Uterus (tissue), 4 donors: ENCODE measurements around the gene SORL1. TPM values are rescaled to one million over a fixed set of nuclear protein-coding genes. Genes with fewer than 3 reads are reported as not detected.
A peak's percentile ranks its signal among the peaks of the same experiment; 100 is the strongest.

ENCODE experiments used
- DNase-seq, 2 donors: peaks; one replicate each; pipeline ENCODE4 v3.0.0-alpha.2; 2019 to 2020
- H3K27ac ChIP-seq, 2 donors: fragments of 200-600 bp; sonication (generic); 1 replicate in 1 of 2; 2 replicates in 1 of 2; pipeline ENCODE4 v1.5.1; 2016 to 2018
- H3K27me3 ChIP-seq, 2 donors: fragments of 200-600 bp; sonication (generic); one replicate each; pipeline ENCODE4 v1.5.1; 2018 to 2019; ENCODE audit warnings: control low read depth in 1 of 2
- H3K36me3 ChIP-seq, 2 donors: fragments of 200-600 bp; sonication (generic); one replicate each; pipeline ENCODE4 v1.5.1; 2019; ENCODE audit warnings: control low read depth in 1 of 2
- H3K4me1 ChIP-seq, 2 donors: fragments of 200-600 bp; sonication (generic); one replicate each; pipeline ENCODE4 v1.5.1; 2018 to 2019; ENCODE audit warnings: control low read depth in 1 of 2
- H3K4me3 ChIP-seq, 2 donors: fragments of 200-600 bp; sonication (generic); 1 replicate in 1 of 2; 2 replicates in 1 of 2; pipeline ENCODE4 v1.5.1; 2018 to 2019; ENCODE audit warnings: mild to moderate bottlenecking in 1 of 2
- H3K9me3 ChIP-seq, 2 donors: fragments of 200-600 bp; sonication (generic); one replicate each; pipeline ENCODE4 v1.5.1; 2019; ENCODE audit warnings: control low read depth in 1 of 2
- CTCF ChIP-seq, 4 experiments: fragments of 200-600 bp in 2 of 4; fragments of 450-650 bp in 2 of 4; sonication (generic) in 2 of 4; IDR thresholded peaks; one replicate each; pipeline ENCODE4 v1.5.1; 2016 to 2019; ENCODE audit warnings: antibody characterized with exemption in 4 of 4, mild to moderate bottlenecking in 2 of 4, moderate library complexity in 1 of 4
- POLR2A ChIP-seq, 2 donors: fragments of 450-650 bp; IDR thresholded peaks; one replicate each; pipeline ENCODE4 v1.6.1; 2016; ENCODE audit warnings: antibody characterized with exemption in 2 of 2, mild to moderate bottlenecking in 1 of 2, moderate library complexity in 1 of 2
- intact Hi-C: fragments of 100-400 bp; cut with DNase I; formaldehyde crosslinking; loops from one replicate; pipeline ENCODE4 v1.15.1; 2023; ENCODE audit warnings: low total_unique reads
- total RNA-seq, 4 donors: library from RNA; depleted of rRNA in 3 of 4; stranded (reverse); fragments of >200 nt in 3 of 4; gene quantifications; one replicate each; pipeline versions ENCODE4 v1.1.0 to v1.2.4, GENCODE V29; 2014 to 2023
- donor health status: DM: yes; HTN: yes; CAD: no.

The SORL1 gene
- total RNA-seq, 4 donors from 2014 or later, result 7.6 to 42.6 (median 17.2) TPM

DNA sequence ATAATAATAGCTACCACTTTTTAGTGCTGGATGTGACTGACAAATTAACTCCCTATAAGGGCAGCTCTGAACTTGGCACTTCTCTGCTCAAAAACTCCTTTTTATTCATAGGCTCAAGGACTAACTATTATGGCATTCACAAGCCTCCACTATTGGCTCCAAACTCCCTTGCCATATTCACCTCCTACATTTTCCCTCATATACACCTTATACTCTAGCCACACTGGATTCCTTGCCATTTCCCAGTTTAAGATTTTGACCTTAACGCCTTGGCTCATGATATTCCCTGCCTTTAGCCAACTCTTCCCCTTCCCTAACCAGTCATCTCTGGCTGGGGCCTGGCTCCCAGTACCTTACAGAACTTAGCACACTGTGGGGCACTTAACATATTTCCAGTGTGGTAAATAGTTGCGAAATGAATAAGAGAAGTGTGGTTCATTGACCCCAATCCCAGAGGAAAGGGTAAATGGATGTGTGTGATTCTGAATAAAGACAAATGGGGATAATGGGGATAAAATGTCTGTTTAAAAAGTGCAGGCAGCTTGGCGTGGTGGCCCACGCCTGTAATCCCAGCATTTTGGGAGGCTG lies 40.0 kb upstream of the SORL1 start:
- intact Hi-C loops, result no loop called here
- Histone ChIP-seq H3K9me3 (no peaks in the 10 kb centered on the region), H3K4me1 (no peaks in the 10 kb centered on the region), H3K36me3 (no peaks in the 10 kb centered on the region), H3K4me3 (no peak overlapping the region), H3K27me3 (no peaks in the 10 kb centered on the region), H3K27ac (no peak overlapping the region)
- no peak for TF ChIP-seq CTCF (IDR thresholded peaks at IDR 0.05)
- no peak for TF ChIP-seq POLR2A (IDR thresholded peaks at IDR 0.05)
- DNase-seq, result no peak

DNA sequence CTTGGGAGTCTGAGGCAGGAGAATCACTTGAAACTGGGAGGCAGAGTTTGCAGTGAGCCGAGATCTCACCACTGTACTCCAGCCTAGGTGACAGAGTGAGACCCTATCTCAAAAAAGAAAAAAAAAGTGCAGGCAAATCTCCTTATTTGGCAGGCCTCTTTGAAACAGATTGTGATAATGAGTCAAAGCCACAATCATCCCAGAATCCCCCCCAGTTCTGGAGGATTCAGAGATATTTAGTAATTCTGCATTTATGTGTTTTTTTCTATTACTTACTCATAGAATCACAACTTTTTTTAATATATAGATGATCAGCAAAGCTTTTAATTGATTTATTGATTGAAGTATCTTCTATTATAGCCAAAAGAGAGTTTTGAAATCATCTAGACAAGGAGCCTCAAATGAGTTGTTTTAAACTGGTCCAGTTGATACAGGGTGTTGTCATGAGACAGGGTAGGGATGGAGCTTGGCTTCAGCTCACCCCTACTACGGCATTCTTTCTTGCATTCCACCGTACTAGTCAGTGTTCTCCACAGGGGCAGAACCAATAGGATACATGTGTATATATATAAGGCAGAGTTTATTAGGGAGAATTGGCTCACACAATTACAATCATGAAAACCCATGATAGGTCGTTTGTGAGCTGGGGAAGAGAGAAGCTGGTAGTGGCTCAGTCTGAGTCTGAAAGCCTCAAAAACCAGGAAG lies 39.3 kb upstream of the SORL1 start:
- no peak overlapping the region for H3K4me3 ChIP-seq
- no peak for TF ChIP-seq POLR2A (IDR thresholded peaks at IDR 0.05)
- no peak for TF ChIP-seq CTCF (IDR thresholded peaks at IDR 0.05)
- intact Hi-C loops, result no loop called here

GRCh38 chr11:121414141-121414913 lies 37.8 kb upstream of the SORL1 start:
- Histone ChIP-seq H3K9me3 (no peaks in the 10 kb centered on the region), H3K27me3 (no peaks in the 10 kb centered on the region), H3K27ac (no peak overlapping the region), H3K4me1 (no peaks in the 10 kb centered on the region), H3K36me3 (no peaks in the 10 kb centered on the region), H3K4me3 (no peak overlapping the region)
- intact Hi-C loops, result no loop called here
- DNase-seq, result no peak
- TF ChIP-seq CTCF (IDR thresholded peaks at IDR 0.05) (no peak), POLR2A (IDR thresholded peaks at IDR 0.05) (no peak)

More for the DNA sequence above, 39.3 kb upstream of the SORL1 start:
- Histone ChIP-seq H3K36me3 (no peaks in the 10 kb centered on the region), H3K4me1 (no peaks in the 10 kb centered on the region), H3K9me3 (no peaks in the 10 kb centered on the region), H3K27me3 (no peaks in the 10 kb centered on the region), H3K27ac (no peak overlapping the region)
- DNase-seq, result no peak

GRCh38 chr11:121415856-121416255 lies 36.3 kb upstream of the SORL1 start:
- Histone ChIP-seq H3K9me3 (no peaks in the 10 kb centered on the region), H3K4me1 (no peaks in the 10 kb centered on the region), H3K4me3 (no peak overlapping the region), H3K36me3 (no peaks in the 10 kb centered on the region), H3K27ac (no peak overlapping the region), H3K27me3 (no peaks in the 10 kb centered on the region)
- TF ChIP-seq CTCF (IDR thresholded peaks at IDR 0.05), result no peak
- no peak for DNase-seq
- intact Hi-C loops, result no loop called here

DNA sequence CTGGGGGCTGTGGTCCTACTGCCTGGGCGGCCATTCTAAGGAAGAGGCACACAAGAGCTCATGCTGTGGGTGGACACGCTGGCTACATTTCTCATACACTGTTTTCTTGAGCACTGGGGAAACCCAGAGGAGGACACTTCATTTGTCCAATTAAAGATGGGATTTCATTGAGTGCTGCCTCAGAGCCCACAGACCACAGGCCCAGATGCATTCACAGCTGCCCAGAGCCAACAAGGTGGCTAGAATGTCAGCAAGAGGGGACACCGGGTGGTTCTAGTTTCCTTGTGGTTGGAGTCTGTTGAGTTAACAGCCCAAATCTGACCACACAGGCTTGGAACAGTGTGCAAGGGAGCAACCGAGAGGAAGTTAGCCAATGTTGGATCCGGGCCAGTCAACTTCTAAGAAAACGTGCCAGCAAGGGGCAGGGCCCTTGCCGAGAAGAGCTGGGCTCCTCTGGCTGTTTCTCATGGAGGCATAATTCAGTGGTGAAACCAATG lies 35.0 kb upstream of the SORL1 start:
- TF ChIP-seq CTCF (IDR thresholded peaks at IDR 0.05) (no peak), POLR2A (IDR thresholded peaks at IDR 0.05) (no peak)
- intact Hi-C loops, result no loop called here
- Histone ChIP-seq H3K36me3 (no peaks in the 10 kb centered on the region), H3K4me3 (no peak overlapping the region), H3K9me3 (no peaks in the 10 kb centered on the region), H3K27ac (no peak overlapping the region), H3K4me1 (no peaks in the 10 kb centered on the region), H3K27me3 (no peaks in the 10 kb centered on the region)
- peak; percentile 66 to 68 for DNase-seq
